GDM1 (cell line): Measurements from ENCODE around the gene KRTAP15-1.

Experiments
- DNase-seq: peaks from one replicate; lab custom pipeline; 2025; lab: John Stamatoyannopoulos, UW

The KRTAP15-1 gene

GRCh38 chr21:30487336-30487735, 47.3 kb downstream of the KRTAP15-1 start, which contains the start of gene KRTAP19-2:
KRTAP19-2 (minus strand) TSS chr21:30487436; CDS start chr21:30487348, 88 bp downstream.
- no peak for DNase-seq
